ENCODE results near the gene HDAC9.

The HDAC9 gene

DNA sequence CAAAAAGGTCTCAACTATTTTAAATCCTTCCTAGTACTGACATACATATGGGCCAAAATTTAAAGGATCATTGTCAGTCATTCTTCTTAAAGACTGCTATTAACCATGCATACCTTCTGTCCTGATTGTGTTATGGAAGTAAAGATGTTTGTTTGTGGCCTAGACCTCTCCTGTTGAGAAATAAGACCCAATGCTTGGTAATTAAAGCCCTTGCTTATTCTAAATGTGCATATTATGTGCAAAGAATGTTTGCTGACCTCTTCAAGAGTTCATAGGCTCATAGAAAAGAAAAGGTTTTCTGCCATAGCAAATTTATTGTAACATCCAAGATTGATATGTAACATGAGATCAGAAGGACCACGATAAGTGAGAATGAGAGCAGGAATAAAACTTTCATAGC lies 476.3 kb downstream of the HDAC9 start:
- H3K4me1 ChIP-seq (ENCODE audit: control insufficient read depth, insufficient read depth, low read length) = no peaks in the 10 kb centered on the region; the same call in 1 of the 2 replicates
- ChIA-PET CTCF (interaction anchor here (0.6 kb wide), 1 partner anchor 28 kb away, joined by 4 read pairs; no protein-coding TSS in a partner anchor), POLR2A (no interaction called here)
- TF ChIP-seq, protein P1, sequence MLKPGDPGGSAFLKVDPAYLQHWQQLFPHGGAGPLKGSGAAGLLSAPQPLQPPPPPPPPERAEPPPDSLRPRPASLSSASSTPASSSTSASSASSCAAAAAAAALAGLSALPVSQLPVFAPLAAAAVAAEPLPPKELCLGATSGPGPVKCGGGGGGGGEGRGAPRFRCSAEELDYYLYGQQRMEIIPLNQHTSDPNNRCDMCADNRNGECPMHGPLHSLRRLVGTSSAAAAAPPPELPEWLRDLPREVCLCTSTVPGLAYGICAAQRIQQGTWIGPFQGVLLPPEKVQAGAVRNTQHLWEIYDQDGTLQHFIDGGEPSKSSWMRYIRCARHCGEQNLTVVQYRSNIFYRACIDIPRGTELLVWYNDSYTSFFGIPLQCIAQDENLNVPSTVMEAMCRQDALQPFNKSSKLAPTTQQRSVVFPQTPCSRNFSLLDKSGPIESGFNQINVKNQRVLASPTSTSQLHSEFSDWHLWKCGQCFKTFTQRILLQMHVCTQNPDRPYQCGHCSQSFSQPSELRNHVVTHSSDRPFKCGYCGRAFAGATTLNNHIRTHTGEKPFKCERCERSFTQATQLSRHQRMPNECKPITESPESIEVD (tag by site-specific recombination; IDR thresholded peaks at IDR 0.05) = no peak
- no peak for TF ChIP-seq ZNF501 (tag by site-specific recombination; IDR thresholded peaks at IDR 0.05)
- no peak for TF ChIP-seq ZFP69B (tag by site-specific recombination; IDR thresholded peaks at IDR 0.05)
- no peak for TF ChIP-seq GLI4 (tag by site-specific recombination; IDR thresholded peaks at IDR 0.05)
- no peak for TF ChIP-seq ZNF248 (tag by site-specific recombination; IDR thresholded peaks at IDR 0.05)
- TF ChIP-seq ZNF785 (tag by site-specific recombination; IDR thresholded peaks at IDR 0.05) = no peak
- no peak for TF ChIP-seq ZNF624 (tag by site-specific recombination; IDR thresholded peaks at IDR 0.05)
- TF ChIP-seq, protein P2, sequence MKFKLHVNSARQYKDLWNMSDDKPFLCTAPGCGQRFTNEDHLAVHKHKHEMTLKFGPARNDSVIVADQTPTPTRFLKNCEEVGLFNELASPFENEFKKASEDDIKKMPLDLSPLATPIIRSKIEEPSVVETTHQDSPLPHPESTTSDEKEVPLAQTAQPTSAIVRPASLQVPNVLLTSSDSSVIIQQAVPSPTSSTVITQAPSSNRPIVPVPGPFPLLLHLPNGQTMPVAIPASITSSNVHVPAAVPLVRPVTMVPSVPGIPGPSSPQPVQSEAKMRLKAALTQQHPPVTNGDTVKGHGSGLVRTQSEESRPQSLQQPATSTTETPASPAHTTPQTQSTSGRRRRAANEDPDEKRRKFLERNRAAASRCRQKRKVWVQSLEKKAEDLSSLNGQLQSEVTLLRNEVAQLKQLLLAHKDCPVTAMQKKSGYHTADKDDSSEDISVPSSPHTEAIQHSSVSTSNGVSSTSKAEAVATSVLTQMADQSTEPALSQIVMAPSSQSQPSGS (tag by site-specific recombination; IDR thresholded peaks at IDR 0.05; ENCODE audit: low read depth) = no peak
- no peak for TF ChIP-seq ZNF560 (tag by site-specific recombination; IDR thresholded peaks at IDR 0.05; ENCODE audit: borderline replicate concordance)
- no peak for TF ChIP-seq ZNF10 (tag by site-specific recombination; IDR thresholded peaks at IDR 0.05)
- TF ChIP-seq, protein P3, sequence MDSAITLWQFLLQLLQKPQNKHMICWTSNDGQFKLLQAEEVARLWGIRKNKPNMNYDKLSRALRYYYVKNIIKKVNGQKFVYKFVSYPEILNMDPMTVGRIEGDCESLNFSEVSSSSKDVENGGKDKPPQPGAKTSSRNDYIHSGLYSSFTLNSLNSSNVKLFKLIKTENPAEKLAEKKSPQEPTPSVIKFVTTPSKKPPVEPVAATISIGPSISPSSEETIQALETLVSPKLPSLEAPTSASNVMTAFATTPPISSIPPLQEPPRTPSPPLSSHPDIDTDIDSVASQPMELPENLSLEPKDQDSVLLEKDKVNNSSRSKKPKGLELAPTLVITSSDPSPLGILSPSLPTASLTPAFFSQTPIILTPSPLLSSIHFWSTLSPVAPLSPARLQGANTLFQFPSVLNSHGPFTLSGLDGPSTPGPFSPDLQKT (IDR thresholded peaks at IDR 0.05; ENCODE audit: borderline replicate concordance, low read depth, low read length) = no peak
- TF ChIP-seq, protein P4, sequence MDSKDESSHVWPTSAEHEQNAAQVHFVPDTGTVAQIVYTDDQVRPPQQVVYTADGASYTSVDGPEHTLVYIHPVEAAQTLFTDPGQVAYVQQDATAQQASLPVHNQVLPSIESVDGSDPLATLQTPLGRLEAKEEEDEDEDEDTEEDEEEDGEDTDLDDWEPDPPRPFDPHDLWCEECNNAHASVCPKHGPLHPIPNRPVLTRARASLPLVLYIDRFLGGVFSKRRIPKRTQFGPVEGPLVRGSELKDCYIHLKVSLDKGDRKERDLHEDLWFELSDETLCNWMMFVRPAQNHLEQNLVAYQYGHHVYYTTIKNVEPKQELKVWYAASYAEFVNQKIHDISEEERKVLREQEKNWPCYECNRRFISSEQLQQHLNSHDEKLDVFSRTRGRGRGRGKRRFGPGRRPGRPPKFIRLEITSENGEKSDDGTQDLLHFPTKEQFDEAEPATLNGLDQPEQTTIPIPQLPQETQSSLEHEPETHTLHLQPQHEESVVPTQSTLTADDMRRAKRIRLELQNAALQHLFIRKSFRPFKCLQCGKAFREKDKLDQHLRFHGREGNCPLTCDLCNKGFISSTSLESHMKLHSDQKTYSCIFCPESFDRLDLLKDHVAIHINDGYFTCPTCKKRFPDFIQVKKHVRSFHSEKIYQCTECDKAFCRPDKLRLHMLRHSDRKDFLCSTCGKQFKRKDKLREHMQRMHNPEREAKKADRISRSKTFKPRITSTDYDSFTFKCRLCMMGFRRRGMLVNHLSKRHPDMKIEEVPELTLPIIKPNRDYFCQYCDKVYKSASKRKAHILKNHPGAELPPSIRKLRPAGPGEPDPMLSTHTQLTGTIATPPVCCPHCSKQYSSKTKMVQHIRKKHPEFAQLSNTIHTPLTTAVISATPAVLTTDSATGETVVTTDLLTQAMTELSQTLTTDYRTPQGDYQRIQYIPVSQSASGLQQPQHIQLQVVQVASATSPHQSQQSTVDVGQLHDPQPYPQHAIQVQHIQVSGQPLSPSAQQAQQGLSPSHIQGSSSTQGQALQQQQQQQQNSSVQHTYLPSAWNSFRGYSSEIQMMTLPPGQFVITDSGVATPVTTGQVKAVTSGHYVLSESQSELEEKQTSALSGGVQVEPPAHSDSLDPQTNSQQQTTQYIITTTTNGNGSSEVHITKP (tag by site-specific recombination; IDR thresholded peaks at IDR 0.05) = no peak
- TF ChIP-seq ZBTB7A (tag by site-specific recombination; IDR thresholded peaks at IDR 0.05; ENCODE audit: low read depth) = no peak
- TF ChIP-seq ZNF664 (tag by site-specific recombination; IDR thresholded peaks at IDR 0.05) = no peak
- no peak for TF ChIP-seq ZNF521 (tag by site-specific recombination; IDR thresholded peaks at IDR 0.05)
- no peak for TF ChIP-seq ZNF777 (tag by site-specific recombination; IDR thresholded peaks at IDR 0.05; ENCODE audit: borderline replicate concordance)
- TF ChIP-seq, protein P5, sequence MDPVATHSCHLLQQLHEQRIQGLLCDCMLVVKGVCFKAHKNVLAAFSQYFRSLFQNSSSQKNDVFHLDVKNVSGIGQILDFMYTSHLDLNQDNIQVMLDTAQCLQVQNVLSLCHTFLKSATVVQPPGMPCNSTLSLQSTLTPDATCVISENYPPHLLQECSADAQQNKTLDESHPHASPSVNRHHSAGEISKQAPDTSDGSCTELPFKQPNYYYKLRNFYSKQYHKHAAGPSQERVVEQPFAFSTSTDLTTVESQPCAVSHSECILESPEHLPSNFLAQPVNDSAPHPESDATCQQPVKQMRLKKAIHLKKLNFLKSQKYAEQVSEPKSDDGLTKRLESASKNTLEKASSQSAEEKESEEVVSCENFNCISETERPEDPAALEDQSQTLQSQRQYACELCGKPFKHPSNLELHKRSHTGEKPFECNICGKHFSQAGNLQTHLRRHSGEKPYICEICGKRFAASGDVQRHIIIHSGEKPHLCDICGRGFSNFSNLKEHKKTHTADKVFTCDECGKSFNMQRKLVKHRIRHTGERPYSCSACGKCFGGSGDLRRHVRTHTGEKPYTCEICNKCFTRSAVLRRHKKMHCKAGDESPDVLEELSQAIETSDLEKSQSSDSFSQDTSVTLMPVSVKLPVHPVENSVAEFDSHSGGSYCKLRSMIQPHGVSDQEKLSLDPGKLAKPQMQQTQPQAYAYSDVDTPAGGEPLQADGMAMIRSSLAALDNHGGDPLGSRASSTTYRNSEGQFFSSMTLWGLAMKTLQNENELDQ (tag by site-specific recombination; IDR thresholded peaks at IDR 0.05; ENCODE audit: low read depth) = no peak
- TF ChIP-seq, protein P6, sequence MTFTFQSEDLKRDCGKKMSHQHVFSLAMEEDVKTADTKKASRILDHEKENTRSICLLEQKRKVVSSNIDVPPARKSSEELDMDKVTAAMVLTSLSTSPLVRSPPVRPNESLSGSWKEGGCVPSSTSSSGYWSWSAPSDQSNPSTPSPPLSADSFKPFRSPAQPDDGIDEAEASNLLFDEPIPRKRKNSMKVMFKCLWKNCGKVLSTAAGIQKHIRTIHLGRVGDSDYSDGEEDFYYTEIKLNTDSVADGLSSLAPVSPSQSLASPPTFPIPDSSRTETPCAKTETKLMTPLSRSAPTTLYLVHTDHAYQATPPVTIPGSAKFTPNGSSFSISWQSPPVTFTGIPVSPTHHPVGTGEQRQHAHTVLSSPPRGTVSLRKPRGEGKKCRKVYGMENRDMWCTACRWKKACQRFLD (tag by site-specific recombination; IDR thresholded peaks at IDR 0.05) = no peak
- TF ChIP-seq ZNF138 (tag by site-specific recombination; IDR thresholded peaks at IDR 0.05; ENCODE audit: borderline replicate concordance) = no peak
- no peak for TF ChIP-seq KLF16 (tag by site-specific recombination; IDR thresholded peaks at IDR 0.05)
- H3K36me3 ChIP-seq (ENCODE audit: control insufficient read depth in 2 of 2, insufficient read depth in 1 of 2, low read length in 2 of 2) = no peaks in the 10 kb centered on the region
- H3K9me3 ChIP-seq (ENCODE audit: control insufficient read depth, insufficient read depth, low read depth, low read length) = no peaks in the 10 kb centered on the region
- H3K27ac ChIP-seq (ENCODE audit: extremely low read depth, low read depth, low read length) = no peak overlapping the region
- no peak overlapping the region for H3K4me3 ChIP-seq (ENCODE audit: low read depth, low read length)
